ENCODE measurements around the gene POMGNT2.
A peak's percentile ranks its signal among the peaks of the same experiment; 100 is the strongest.

Gene POMGNT2

DNA sequence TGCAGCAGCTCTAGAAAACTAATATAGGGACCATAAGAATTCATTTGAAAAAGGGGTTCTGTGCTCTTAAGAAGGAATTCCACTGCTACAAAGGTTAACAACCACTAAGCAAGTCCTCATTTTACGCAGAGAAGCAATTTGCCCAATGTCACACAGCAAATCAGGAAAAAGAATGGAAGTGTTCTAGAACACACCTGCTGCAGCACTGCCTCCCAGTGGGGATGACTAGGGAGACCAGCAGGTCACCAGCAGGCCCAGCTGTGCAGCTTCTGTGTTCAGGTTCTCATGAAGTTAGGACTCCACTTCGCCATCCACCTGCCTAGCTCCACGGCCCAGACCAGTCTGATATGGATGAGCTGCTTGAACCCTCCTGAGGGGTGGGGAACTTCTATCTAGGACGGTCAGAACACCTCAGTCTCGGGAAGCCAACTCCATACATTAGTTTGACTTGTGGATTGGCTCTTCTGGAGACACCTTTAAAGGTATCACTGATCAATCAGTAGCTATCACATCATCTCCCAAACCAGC lies 18.6 kb downstream of the POMGNT2 start:
- TF ChIP-seq CTCF (IDR thresholded peaks at IDR 0.05; ENCODE audit: insufficient read depth, low read length, poor library complexity, severe bottlenecking): peak; percentile 8
- H3K36me3 ChIP-seq (ENCODE audit: control insufficient read depth, insufficient read depth, low read length): no peaks in the 10 kb centered on the region
- no peak for DNase-seq (ENCODE audit: extremely low read depth, insufficient read length)
- H3K4me3 ChIP-seq (replicated peaks; ENCODE audit: low read depth, low read length): no peak overlapping the region
- H3K27me3 ChIP-seq (replicated peaks; ENCODE audit: control insufficient read depth, insufficient read depth, low read length): no peaks in the 10 kb centered on the region; the same call in 1 of the 2 replicates

- no peak for DNase-seq (ENCODE audit: extremely low read depth, insufficient read length)
- no peak for TF ChIP-seq CTCF (IDR thresholded peaks at IDR 0.05; ENCODE audit: insufficient read depth, low read length, poor library complexity, severe bottlenecking)
- no peak overlapping the region for H3K4me3 ChIP-seq (replicated peaks; ENCODE audit: low read depth, low read length)
Measured at GRCh38 chr3:43086460-43087165, 19.3 kb downstream of the POMGNT2 start.

DNA sequence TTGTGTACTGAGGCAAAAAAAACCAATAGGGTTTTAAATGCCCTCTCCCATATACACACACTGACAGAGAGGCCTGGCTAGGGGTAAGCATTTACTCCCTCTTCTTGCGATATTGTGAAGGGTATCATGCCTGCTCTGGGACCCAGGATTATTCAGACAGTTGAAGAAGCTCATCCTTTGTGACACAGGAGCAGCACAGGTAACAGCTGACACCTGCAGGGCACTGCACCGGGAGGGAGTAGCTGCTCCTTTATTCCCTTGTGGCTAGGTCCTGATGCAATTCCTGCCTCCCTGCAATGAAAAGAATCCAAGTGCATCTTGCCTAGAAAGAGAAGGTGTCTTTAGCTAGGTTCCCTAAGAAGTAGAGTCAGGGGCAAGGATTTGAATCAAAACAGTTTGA lies 23.4 kb downstream of the POMGNT2 start:
- Histone ChIP-seq H3K36me3 (ENCODE audit: control insufficient read depth, insufficient read depth, low read length) (no peaks in the 10 kb centered on the region), H3K4me3 (replicated peaks; ENCODE audit: low read depth, low read length) (no peak overlapping the region), H3K27me3 (replicated peaks; ENCODE audit: control insufficient read depth, insufficient read depth, low read length) (no peaks in the 10 kb centered on the region; the same call in none of the 2 replicates)
- TF ChIP-seq CTCF (IDR thresholded peaks at IDR 0.05; ENCODE audit: insufficient read depth, low read length, poor library complexity, severe bottlenecking): no peak
- no peak for DNase-seq (ENCODE audit: extremely low read depth, insufficient read length)

More at GRCh38 chr3:43086460-43087165, 19.3 kb downstream of the POMGNT2 start:
- Histone ChIP-seq H3K27me3 (replicated peaks; ENCODE audit: control insufficient read depth, insufficient read depth, low read length) (no peaks in the 10 kb centered on the region; the same call in 1 of the 2 replicates), H3K36me3 (ENCODE audit: control insufficient read depth, insufficient read depth, low read length) (no peaks in the 10 kb centered on the region)

DNA sequence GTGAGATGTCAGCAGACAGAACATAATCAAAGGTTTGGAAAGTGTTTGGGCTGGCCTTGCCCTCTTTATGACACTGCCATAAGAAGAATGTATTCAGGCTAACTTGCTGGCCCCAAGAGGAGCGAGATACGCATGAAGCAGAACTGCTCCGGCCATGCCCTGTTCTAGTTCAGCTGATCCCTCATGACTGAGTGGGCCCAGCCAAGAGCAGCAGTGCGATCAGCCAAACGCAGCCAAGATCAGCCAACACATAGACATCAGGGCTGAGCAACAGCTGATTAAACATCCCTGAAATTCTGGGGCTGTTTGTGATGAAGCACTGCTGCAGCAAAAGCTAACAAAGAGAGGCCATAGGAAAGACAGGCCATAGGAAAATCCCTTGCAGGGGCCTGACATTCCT lies 24.1 kb downstream of the POMGNT2 start:
- TF ChIP-seq CTCF (IDR thresholded peaks at IDR 0.05; ENCODE audit: insufficient read depth, low read length, poor library complexity, severe bottlenecking): no peak
- Histone ChIP-seq H3K4me3 (replicated peaks; ENCODE audit: low read depth, low read length) (no peak overlapping the region), H3K27me3 (replicated peaks; ENCODE audit: control insufficient read depth, insufficient read depth, low read length) (no peaks in the 10 kb centered on the region; the same call in 1 of the 2 replicates), H3K36me3 (ENCODE audit: control insufficient read depth, insufficient read depth, low read length) (no peaks in the 10 kb centered on the region)
- DNase-seq (ENCODE audit: extremely low read depth, insufficient read length): no peak

DNA sequence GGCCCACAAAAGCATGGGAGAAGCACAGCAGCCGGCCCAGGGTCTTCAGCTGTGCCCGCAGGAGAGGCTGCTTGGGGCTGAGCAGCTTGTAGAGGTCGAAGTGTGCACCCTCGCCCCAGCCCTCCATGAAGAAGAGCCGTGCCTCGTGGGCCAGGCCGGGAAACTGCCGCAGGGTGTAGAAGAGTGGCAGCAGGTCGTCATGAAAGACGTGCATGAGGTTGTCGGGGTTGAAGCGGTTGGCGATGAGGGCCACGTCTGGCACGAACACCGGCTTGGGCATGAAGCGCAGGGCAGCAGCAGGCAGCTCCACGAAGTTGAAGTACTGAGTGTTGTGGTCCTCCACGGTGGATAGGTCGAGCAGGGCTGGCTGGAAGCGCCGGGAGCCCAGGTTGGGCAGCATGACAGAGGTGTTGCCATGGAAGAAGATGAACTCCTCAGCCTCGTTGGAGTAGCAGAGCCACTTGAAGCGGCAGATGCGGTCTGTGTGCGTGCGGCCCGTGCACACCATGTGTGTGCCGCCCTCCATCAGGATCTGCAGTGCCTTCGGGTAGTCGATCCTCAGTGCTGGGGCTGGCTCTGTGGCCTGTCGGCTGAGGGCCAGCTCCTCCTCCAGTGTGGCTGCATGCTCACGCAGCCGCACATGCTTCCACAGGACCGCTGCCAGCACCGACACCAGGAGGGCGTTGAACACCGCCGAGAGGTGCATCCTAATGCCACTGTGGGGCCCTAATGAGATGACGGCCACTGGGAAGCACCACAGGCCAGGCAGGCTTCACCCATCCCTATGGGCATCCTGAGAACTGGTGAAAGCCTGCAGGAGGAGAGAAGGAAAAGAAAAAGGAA lies 24.9 kb downstream of the POMGNT2 start:
- TF ChIP-seq CTCF (IDR thresholded peaks at IDR 0.05; ENCODE audit: insufficient read depth, low read length, poor library complexity, severe bottlenecking): no peak
- Histone ChIP-seq H3K36me3 (ENCODE audit: control insufficient read depth, insufficient read depth, low read length) (no peaks in the 10 kb centered on the region), H3K27me3 (replicated peaks; ENCODE audit: control insufficient read depth, insufficient read depth, low read length) (no peaks in the 10 kb centered on the region; the same call in 1 of the 2 replicates), H3K4me3 (replicated peaks; ENCODE audit: low read depth, low read length) (no peak overlapping the region)
- DNase-seq (ENCODE audit: extremely low read depth, insufficient read length): no peak

All from GM06990 (cell line).